Thoracic aorta (tissue), 2 donors: ENCODE measurements around the gene C1R. TPM values are rescaled to one million over a fixed set of nuclear protein-coding genes. Genes with fewer than 3 reads are reported as not detected.

ENCODE experiments used
- ATAC-seq: fragments of 150-250 bp; one replicate; pipeline ENCODE4 v1.8.0; 2017; ENCODE audit warnings: low read depth; ENCODE audit not compliant: insufficient number of reproducible peaks, low FRiP score
- DNase-seq: peaks from one replicate; pipeline ENCODE4 v3.0.0-alpha.2; 2020; ENCODE audit warnings: low spot score
- H3K27ac ChIP-seq, 2 donors: fragments of 200-600 bp; sonication (generic); 1 replicate in 1 of 2; 2 replicates in 1 of 2; pipeline ENCODE4 v1.5.1; 2016; ENCODE audit warnings: mild to moderate bottlenecking in 2 of 2, moderate library complexity in 2 of 2
- H3K27me3 ChIP-seq: fragments of 200-600 bp; sonication (generic); replicated peaks from 2 replicates; pipeline ENCODE4 v1.6.0; 2016; ENCODE audit warnings: mild to moderate bottlenecking; ENCODE audit not compliant: insufficient read depth
- H3K36me3 ChIP-seq: fragments of 200-600 bp; sonication (generic); one replicate; pipeline ENCODE4 v1.5.1; 2016
- H3K4me1 ChIP-seq, 2 donors: fragments of 200-600 bp; sonication (generic); 1 replicate in 1 of 2; 2 replicates in 1 of 2; pipeline versions ENCODE4 v1.5.1 to v1.6.0; 2016; ENCODE audit warnings: low read depth in 2 of 2, mild to moderate bottlenecking in 1 of 2; ENCODE audit not compliant: control insufficient read depth in 1 of 2
- H3K4me3 ChIP-seq: fragments of 200-600 bp; sonication (generic); 2 replicates; pipeline ENCODE4 v1.5.1; 2016; ENCODE audit warnings: mild to moderate bottlenecking
- H3K9me3 ChIP-seq: fragments of 200-600 bp; sonication (generic); 2 replicates; pipeline ENCODE4 v1.5.1; 2016
- total RNA-seq, 2 donors: library from RNA; depleted of rRNA; stranded (reverse); fragments of >200 nt; gene quantifications; one replicate each; pipeline versions ENCODE4 v1.1.0 to v1.2.3, GENCODE V29; 2016
- TF ChIP-seq, protein P1 (sequence below): fragments of 200-600 bp; sonication (generic); IDR thresholded peaks from one replicate; pipeline ENCODE4 v1.5.1; 2019; ENCODE audit warnings: antibody characterized with exemption

C1R gene
- total RNA-seq, 2 donors from 2014 or later, result 811 to 997 TPM

- Histone ChIP-seq H3K36me3 (peaks cover 7% of the 10 kb centered on the region), H3K27me3 (no peaks in the 10 kb centered on the region), H3K4me1 (peaks cover 14 to 19% of the 10 kb centered on the region in 2 donors), H3K9me3 (no peaks in the 10 kb centered on the region), H3K4me3 (no peak overlapping the region), H3K27ac (no peak overlapping the region)
- TF ChIP-seq, protein P1, sequence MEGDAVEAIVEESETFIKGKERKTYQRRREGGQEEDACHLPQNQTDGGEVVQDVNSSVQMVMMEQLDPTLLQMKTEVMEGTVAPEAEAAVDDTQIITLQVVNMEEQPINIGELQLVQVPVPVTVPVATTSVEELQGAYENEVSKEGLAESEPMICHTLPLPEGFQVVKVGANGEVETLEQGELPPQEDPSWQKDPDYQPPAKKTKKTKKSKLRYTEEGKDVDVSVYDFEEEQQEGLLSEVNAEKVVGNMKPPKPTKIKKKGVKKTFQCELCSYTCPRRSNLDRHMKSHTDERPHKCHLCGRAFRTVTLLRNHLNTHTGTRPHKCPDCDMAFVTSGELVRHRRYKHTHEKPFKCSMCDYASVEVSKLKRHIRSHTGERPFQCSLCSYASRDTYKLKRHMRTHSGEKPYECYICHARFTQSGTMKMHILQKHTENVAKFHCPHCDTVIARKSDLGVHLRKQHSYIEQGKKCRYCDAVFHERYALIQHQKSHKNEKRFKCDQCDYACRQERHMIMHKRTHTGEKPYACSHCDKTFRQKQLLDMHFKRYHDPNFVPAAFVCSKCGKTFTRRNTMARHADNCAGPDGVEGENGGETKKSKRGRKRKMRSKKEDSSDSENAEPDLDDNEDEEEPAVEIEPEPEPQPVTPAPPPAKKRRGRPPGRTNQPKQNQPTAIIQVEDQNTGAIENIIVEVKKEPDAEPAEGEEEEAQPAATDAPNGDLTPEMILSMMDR, result no peak
- no peak for DNase-seq
- ATAC-seq, result no peak
Observed at GRCh38 chr12:7075939-7076338, 16.3 kb downstream of the C1R start.

DNA sequence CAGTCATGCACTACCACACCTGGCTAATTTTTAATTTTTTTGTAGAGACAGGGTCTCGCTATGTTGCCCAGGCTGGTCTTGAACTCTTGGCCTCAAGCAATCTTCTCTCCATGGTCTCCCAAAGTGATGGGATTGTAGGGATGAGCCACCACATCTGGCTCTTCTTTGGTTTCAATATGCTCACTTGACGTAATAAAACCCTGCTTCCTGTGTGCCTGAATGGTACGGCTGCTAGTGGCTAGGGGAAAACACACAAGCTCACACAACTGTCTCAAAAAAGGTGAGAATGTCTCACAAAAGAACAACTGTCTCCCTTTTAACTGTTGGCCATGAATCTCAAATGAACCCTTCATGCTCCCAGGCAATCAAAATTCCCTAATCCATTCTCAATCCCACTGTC lies 16.7 kb downstream of the C1R start:
- H3K4me3 ChIP-seq, result no peak overlapping the region
- TF ChIP-seq, protein P1, result no peak
- ATAC-seq (no peak), DNase-seq (no peak)
- no peak overlapping the region for H3K27ac ChIP-seq
- H3K4me1 ChIP-seq, result peaks cover 14 to 16% of the 10 kb centered on the region in 2 donors
- no peaks in the 10 kb centered on the region for H3K9me3 ChIP-seq
- no peaks in the 10 kb centered on the region for H3K27me3 ChIP-seq
- peaks cover 4% of the 10 kb centered on the region for H3K36me3 ChIP-seq

GRCh38 chr12:7073946-7074345 lies 18.3 kb downstream of the C1R start:
- Histone ChIP-seq H3K4me3 (no peak overlapping the region), H3K27ac (no peak overlapping the region)
- ATAC-seq, result no peak

GRCh38 chr12:7072554-7072953 lies 19.7 kb downstream of the C1R start:
- TF ChIP-seq, protein P1, result no peak
- Histone ChIP-seq H3K4me1 (no peaks in the 10 kb centered on the region), H3K36me3 (peaks cover 11% of the 10 kb centered on the region), H3K27me3 (no peaks in the 10 kb centered on the region), H3K9me3 (no peaks in the 10 kb centered on the region), H3K27ac (no peak overlapping the region), H3K4me3 (no peak overlapping the region)
- ATAC-seq, result no peak
- DNase-seq, result no peak

More at GRCh38 chr12:7073946-7074345, 18.3 kb downstream of the C1R start:
- Histone ChIP-seq H3K9me3 (no peaks in the 10 kb centered on the region), H3K4me1 (peaks cover 2 to 4% of the 10 kb centered on the region in 2 donors), H3K27me3 (no peaks in the 10 kb centered on the region), H3K36me3 (peaks cover 11% of the 10 kb centered on the region)
- TF ChIP-seq, protein P1, result no peak
- DNase-seq, result no peak

DNA sequence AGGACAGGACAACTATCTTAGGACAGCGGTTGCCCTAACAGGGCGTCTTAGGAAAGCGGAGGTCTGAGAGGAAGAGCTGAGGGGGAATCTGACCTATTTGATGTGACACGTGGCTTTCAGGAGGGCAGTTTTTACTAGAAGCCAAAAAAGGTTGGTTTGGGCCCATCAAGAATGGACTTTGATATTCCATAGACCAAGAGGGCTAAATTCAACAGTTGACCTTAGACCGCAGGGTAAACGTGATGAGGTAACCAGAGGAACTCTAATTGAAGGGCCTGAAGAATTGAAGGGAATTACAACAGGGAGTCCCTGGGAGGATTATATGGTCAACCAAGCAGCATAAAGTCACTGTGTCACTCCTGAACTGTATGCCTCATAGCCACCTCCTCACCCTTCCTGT lies 20.2 kb downstream of the C1R start:
- no peak for ATAC-seq
- no peaks in the 10 kb centered on the region for H3K27me3 ChIP-seq
- no peaks in the 10 kb centered on the region for H3K9me3 ChIP-seq
- no peak overlapping the region for H3K4me3 ChIP-seq
- TF ChIP-seq, protein P1, result no peak
- no peaks in the 10 kb centered on the region for H3K4me1 ChIP-seq
- peaks cover 17% of the 10 kb centered on the region for H3K36me3 ChIP-seq
- no peak overlapping the region for H3K27ac ChIP-seq
- DNase-seq, result no peak
